ENCODE measurements around the gene INTS13. TPM values are rescaled to one million over a fixed set of nuclear protein-coding genes. Genes with fewer than 3 reads are reported as not detected.

INTS13 gene
- total RNA-seq, 1 donor from 2014 or later: 70.8 TPM

- Histone ChIP-seq H2AFZ (replicated peaks) (no peak overlapping the region), H3F3A (ENCODE audit: low read depth) (no peaks in the 10 kb centered on the region), H3K4me3 (no peak overlapping the region), H4K20me1 (ENCODE audit: low read depth) (no peaks in the 10 kb centered on the region), H3K79me2 (ENCODE audit: low read depth) (no peaks in the 10 kb centered on the region), H3K27ac (no peak overlapping the region), H3K36me3 (no peaks in the 10 kb centered on the region), H3K4me1 (no peaks in the 10 kb centered on the region), H3K9ac (no peak overlapping the region), H3K9me3 (ENCODE audit: low read depth) (no peaks in the 10 kb centered on the region), H3K27me3 (no peaks in the 10 kb centered on the region), H3K4me2 (no peak overlapping the region)
- no peak overlapping the region for H3K4me3 Mint-ChIP-seq
- H3K9me3 Mint-ChIP-seq: peaks cover 18% of the 10 kb centered on the region
- no peak for DNase-seq (ENCODE audit: low spot score)
- H3K27ac Mint-ChIP-seq: no peak overlapping the region
- peaks cover 2% of the 10 kb centered on the region for H3K4me1 Mint-ChIP-seq
- H3K36me3 Mint-ChIP-seq: no peaks in the 10 kb centered on the region
- TF ChIP-seq EZH2 (IDR thresholded peaks at IDR 0.05) (no peak), EZH2phosphoT487 (IDR thresholded peaks at IDR 0.05) (no peak)
- TF ChIP-seq, protein P1, sequence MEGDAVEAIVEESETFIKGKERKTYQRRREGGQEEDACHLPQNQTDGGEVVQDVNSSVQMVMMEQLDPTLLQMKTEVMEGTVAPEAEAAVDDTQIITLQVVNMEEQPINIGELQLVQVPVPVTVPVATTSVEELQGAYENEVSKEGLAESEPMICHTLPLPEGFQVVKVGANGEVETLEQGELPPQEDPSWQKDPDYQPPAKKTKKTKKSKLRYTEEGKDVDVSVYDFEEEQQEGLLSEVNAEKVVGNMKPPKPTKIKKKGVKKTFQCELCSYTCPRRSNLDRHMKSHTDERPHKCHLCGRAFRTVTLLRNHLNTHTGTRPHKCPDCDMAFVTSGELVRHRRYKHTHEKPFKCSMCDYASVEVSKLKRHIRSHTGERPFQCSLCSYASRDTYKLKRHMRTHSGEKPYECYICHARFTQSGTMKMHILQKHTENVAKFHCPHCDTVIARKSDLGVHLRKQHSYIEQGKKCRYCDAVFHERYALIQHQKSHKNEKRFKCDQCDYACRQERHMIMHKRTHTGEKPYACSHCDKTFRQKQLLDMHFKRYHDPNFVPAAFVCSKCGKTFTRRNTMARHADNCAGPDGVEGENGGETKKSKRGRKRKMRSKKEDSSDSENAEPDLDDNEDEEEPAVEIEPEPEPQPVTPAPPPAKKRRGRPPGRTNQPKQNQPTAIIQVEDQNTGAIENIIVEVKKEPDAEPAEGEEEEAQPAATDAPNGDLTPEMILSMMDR (IDR thresholded peaks at IDR 0.05): no peak
- H3K27me3 Mint-ChIP-seq (ENCODE audit: insufficient read depth, low read depth): peaks cover 2% of the 10 kb centered on the region
Observed at GRCh38 chr12:26878661-26879119, 59.1 kb downstream of the INTS13 start.

GRCh38 chr12:26874501-26875296 lies 63.1 kb downstream of the INTS13 start:
- Mint-ChIP-seq H3K9me3 (peaks cover 10% of the 10 kb centered on the region), H3K36me3 (no peaks in the 10 kb centered on the region), H3K27me3 (ENCODE audit: insufficient read depth, low read depth) (peaks cover 2% of the 10 kb centered on the region), H3K4me3 (no peak overlapping the region), H3K4me1 (peaks cover 4% of the 10 kb centered on the region), H3K27ac (no peak overlapping the region)
- Histone ChIP-seq H3K9ac (no peak overlapping the region), H3K79me2 (ENCODE audit: low read depth) (no peaks in the 10 kb centered on the region), H3K4me3 (no peak overlapping the region), H3F3A (ENCODE audit: low read depth) (no peaks in the 10 kb centered on the region), H3K4me1 (no peaks in the 10 kb centered on the region), H4K20me1 (ENCODE audit: low read depth) (no peaks in the 10 kb centered on the region), H3K27me3 (no peaks in the 10 kb centered on the region), H2AFZ (replicated peaks) (no peak overlapping the region), H3K9me3 (ENCODE audit: low read depth) (no peaks in the 10 kb centered on the region), H3K27ac (no peak overlapping the region), H3K36me3 (no peaks in the 10 kb centered on the region), H3K4me2 (no peak overlapping the region)
- no peak for DNase-seq (ENCODE audit: low spot score)
- TF ChIP-seq EZH2phosphoT487 (IDR thresholded peaks at IDR 0.05) (no peak), EZH2 (IDR thresholded peaks at IDR 0.05) (no peak)
- TF ChIP-seq, protein P1 (IDR thresholded peaks at IDR 0.05): no peak

- H3K4me3 ChIP-seq: no peak overlapping the region
- no peak overlapping the region for H2AFZ ChIP-seq (replicated peaks)
- H3K9me3 ChIP-seq (ENCODE audit: low read depth): no peaks in the 10 kb centered on the region
- no peak for TF ChIP-seq EZH2 (IDR thresholded peaks at IDR 0.05)
- TF ChIP-seq, protein P1 (IDR thresholded peaks at IDR 0.05): no peak
- no peak for TF ChIP-seq EZH2phosphoT487 (IDR thresholded peaks at IDR 0.05)
- no peaks in the 10 kb centered on the region for H3K79me2 ChIP-seq (ENCODE audit: low read depth)
- H3F3A ChIP-seq (ENCODE audit: low read depth): no peaks in the 10 kb centered on the region
- Mint-ChIP-seq H3K4me3 (no peak overlapping the region), H3K36me3 (no peaks in the 10 kb centered on the region), H3K27ac (no peak overlapping the region), H3K27me3 (ENCODE audit: insufficient read depth, low read depth) (no peaks in the 10 kb centered on the region), H3K4me1 (peaks cover 2% of the 10 kb centered on the region), H3K9me3 (peaks cover 7% of the 10 kb centered on the region)
- no peak overlapping the region for H3K9ac ChIP-seq
- no peaks in the 10 kb centered on the region for H3K4me1 ChIP-seq
- DNase-seq (ENCODE audit: low spot score): no peak
- no peaks in the 10 kb centered on the region for H3K36me3 ChIP-seq
- no peak overlapping the region for H3K27ac ChIP-seq
- no peak overlapping the region for H3K4me2 ChIP-seq
- H4K20me1 ChIP-seq (ENCODE audit: low read depth): no peaks in the 10 kb centered on the region
- H3K27me3 ChIP-seq: no peaks in the 10 kb centered on the region
Observed at GRCh38 chr12:26872625-26873024, 65.2 kb downstream of the INTS13 start.
